SK-N-SH (cell line): Measurements from ENCODE around the gene SLC34A3. TPM values are rescaled to one million over a fixed set of nuclear protein-coding genes. Genes with fewer than 3 reads are reported as not detected.

Experiments used
- CTCF ChIA-PET: fragments of 300-600, 350-600 bp; formaldehyde crosslinking; extraction: SDS; loops from one replicate; lab custom pipeline; 2021; lab: Yijun Ruan, JAX
- POLR2A ChIA-PET: fragments of 350-600 bp; sonication (Branson Sonifier 250); formaldehyde crosslinking; extraction: SDS; loops from one replicate; lab custom pipeline; 2020; ENCODE audit warnings: antibody characterized with exemption, inconsistent platforms; lab: Yijun Ruan, JAX
- DNase-seq: peaks from one replicate; pipeline ENCODE4 v3.0.0; 2012
- H2AFZ ChIP-seq: fragments of 200-600 bp; sonication (generic); 2 replicates; pipeline ENCODE4 v1.8.1; 2016; ENCODE audit warnings: antibody characterized with exemption, mild to moderate bottlenecking, low read depth
- H3F3A ChIP-seq: fragments of 200-600 bp; sonication (generic); replicated peaks from 2 replicates; pipeline ENCODE3; 2016; ENCODE audit warnings: antibody characterized with exemption, mild to moderate bottlenecking; ENCODE audit not compliant: insufficient read depth
- H3K27ac ChIP-seq, 2 experiments: fragments of 200-500 bp in 1 of 2; fragments of 200-600 bp in 1 of 2; sonication (Bioruptor generic) in 1 of 2; sonication (generic), shearing (Covaris generic) in 1 of 2; 2 replicates each; pipeline versions ENCODE4 v1.5.1 to v1.6.1; 2014 to 2016; ENCODE audit warnings: low read depth in 2 of 2, inconsistent platforms in 1 of 2, low read length in 1 of 2, mild to moderate bottlenecking in 1 of 2, mixed read lengths in 1 of 2
- H3K27me3 ChIP-seq: fragments of 200-600 bp; sonication (generic), shearing (Covaris generic); 2 replicates; pipeline ENCODE4 v1.6.1; 2016; ENCODE audit warnings: mixed run types; ENCODE audit not compliant: insufficient read depth
- H3K36me3 ChIP-seq, 2 experiments: fragments of 200-500 bp in 1 of 2; fragments of 200-600 bp in 1 of 2; sonication (Bioruptor generic) in 1 of 2; sonication (generic) in 1 of 2; replicated peaks in 1 of 2; 2 replicates each; pipeline versions ENCODE3 to v1.5.1; 2014 to 2016; ENCODE audit warnings: low read length in 1 of 2, mild to moderate bottlenecking in 1 of 2; ENCODE audit not compliant: insufficient read depth in 2 of 2, control insufficient read depth in 1 of 2
- H3K4me1 ChIP-seq, 2 experiments: fragments of 200-500 bp in 1 of 2; fragments of 200-600 bp in 1 of 2; sonication (Bioruptor generic) in 1 of 2; sonication (generic), shearing (Covaris generic) in 1 of 2; 2 replicates each; pipeline versions ENCODE4 v1.5.1 to v1.6.1; 2014 to 2016; ENCODE audit warnings: low read depth in 1 of 2, low read length in 1 of 2, mixed run types in 1 of 2; ENCODE audit not compliant: insufficient read depth in 2 of 2, control insufficient read depth in 1 of 2
- H3K4me2 ChIP-seq: fragments of 200-600 bp; sonication (generic), shearing (Covaris generic); 2 replicates; pipeline ENCODE4 v1.6.1; 2017; ENCODE audit warnings: mixed run types
- H3K4me3 ChIP-seq, 2 experiments: fragments of 200-500 bp in 1 of 2; fragments of 200-600 bp in 1 of 2; sonication (Bioruptor generic) in 1 of 2; sonication (generic), shearing (Covaris generic) in 1 of 2; 2 replicates each; pipeline versions ENCODE4 v1.5.1 to v1.8.1; 2014 to 2016; ENCODE audit warnings: low read depth in 2 of 2, inconsistent platforms in 1 of 2, low read length in 1 of 2, mild to moderate bottlenecking in 1 of 2, mixed read lengths in 1 of 2, moderate library complexity in 1 of 2
- H3K79me2 ChIP-seq: fragments of 200-600 bp; sonication (generic); 2 replicates; pipeline ENCODE4 v1.8.1; 2017; ENCODE audit warnings: mild to moderate bottlenecking; ENCODE audit not compliant: insufficient read depth
- H3K9ac ChIP-seq: fragments of 200-600 bp; sonication (generic); 2 replicates; pipeline ENCODE4 v1.6.1; 2017; ENCODE audit warnings: mixed run types
- H3K9me2 ChIP-seq: fragments of 200-600 bp; sonication (generic); 2 replicates; pipeline ENCODE4 v1.6.1; 2017; ENCODE audit warnings: mixed run types
- H3K9me3 ChIP-seq: fragments of 200-600 bp; sonication (generic); 2 replicates; pipeline ENCODE4 v1.6.1; 2017; ENCODE audit warnings: mixed run types, mild to moderate bottlenecking, moderate library complexity
- H4K20me1 ChIP-seq: fragments of 200-600 bp; sonication (generic); 2 replicates; pipeline ENCODE4 v1.6.1; 2017; ENCODE audit warnings: mild to moderate bottlenecking, mixed run types; ENCODE audit not compliant: insufficient read depth
- CHD2 ChIP-seq: fragments of 150-350 bp; IDR thresholded peaks from 2 replicates; pipeline ENCODE4 v1.6.1; 2018; ENCODE audit warnings: low read length; ENCODE audit not compliant: partially characterized antibody
- ELF1 ChIP-seq: IDR thresholded peaks from 2 replicates; pipeline ENCODE4 v1.4.0; 2012
- EP300 ChIP-seq, 2 experiments: IDR thresholded peaks; 2 replicates each; pipeline versions ENCODE4 v1.4.0 to v1.6.1; 2012; ENCODE audit warnings: borderline replicate concordance in 1 of 2, low read depth in 1 of 2, low read length in 1 of 2
- FOSL2 ChIP-seq: IDR thresholded peaks from 2 replicates; pipeline ENCODE4 v1.4.0; 2012; ENCODE audit warnings: low read depth, mild to moderate bottlenecking, moderate library complexity, borderline replicate concordance
- FOXJ3 ChIP-seq: sonication (generic); formaldehyde crosslinking; IDR thresholded peaks from 2 replicates; pipeline ENCODE4 v1.5.1; 2020; ENCODE audit warnings: mild to moderate bottlenecking, missing genetic modification reagents
- FOXM1 ChIP-seq: IDR thresholded peaks from 2 replicates; pipeline ENCODE4 v1.4.0; 2012; ENCODE audit warnings: low read depth, mild to moderate bottlenecking
- GABPA ChIP-seq: IDR thresholded peaks from 2 replicates; pipeline ENCODE4 v1.4.0; 2012; ENCODE audit warnings: low read depth, mild to moderate bottlenecking
- GATA2 ChIP-seq: sonication (generic); formaldehyde crosslinking; IDR thresholded peaks from 2 replicates; pipeline ENCODE4 v1.5.0; 2020; ENCODE audit warnings: mild to moderate bottlenecking, missing genetic modification reagents
- JUND ChIP-seq: IDR thresholded peaks from 2 replicates; pipeline ENCODE4 v1.4.0; 2012
- MEF2A ChIP-seq: IDR thresholded peaks from 2 replicates; pipeline ENCODE4 v1.4.0; 2012; ENCODE audit warnings: low read depth, borderline replicate concordance
- MXI1 ChIP-seq: IDR thresholded peaks from 2 replicates; pipeline ENCODE4 v1.6.1; 2012; ENCODE audit warnings: mild to moderate bottlenecking, low read depth, low read length, improper control_type of control experiment
- NRF1 ChIP-seq: IDR thresholded peaks from 2 replicates; pipeline ENCODE4 v1.6.1; 2012; ENCODE audit warnings: low read depth, mild to moderate bottlenecking, low read length
- POLR2AphosphoS5 ChIP-seq: IDR thresholded peaks from 2 replicates; pipeline ENCODE4 v1.6.1; 2012; ENCODE audit warnings: low read depth, low read length
- RAD21 ChIP-seq: IDR thresholded peaks from 2 replicates; pipeline ENCODE4 v1.6.1; 2012; ENCODE audit warnings: mild to moderate bottlenecking, low read length
- RFX5 ChIP-seq: IDR thresholded peaks from 2 replicates; pipeline ENCODE4 v1.6.1; 2012; ENCODE audit warnings: mild to moderate bottlenecking, improper control_type of control experiment, low read length
- SIN3A ChIP-seq: IDR thresholded peaks from 2 replicates; pipeline ENCODE4 v1.6.1; 2012; ENCODE audit warnings: low read depth, mild to moderate bottlenecking, low read length, moderate library complexity, borderline replicate concordance
- SMC3 ChIP-seq: IDR thresholded peaks from 2 replicates; pipeline ENCODE4 v1.6.1; 2012; ENCODE audit warnings: low read depth, low read length, improper control_type of control experiment
- TAF1 ChIP-seq: IDR thresholded peaks from 2 replicates; pipeline ENCODE4 v1.6.1; 2012; ENCODE audit warnings: low read depth, mild to moderate bottlenecking, low read length, moderate library complexity, borderline replicate concordance
- TEAD4 ChIP-seq: IDR thresholded peaks from 2 replicates; pipeline ENCODE4 v1.4.0; 2012; ENCODE audit warnings: mild to moderate bottlenecking, borderline replicate concordance; ENCODE audit not compliant: insufficient read depth
- YY1 ChIP-seq: IDR thresholded peaks from 2 replicates; pipeline ENCODE4 v1.4.0; 2012; ENCODE audit warnings: low read depth, mild to moderate bottlenecking
- WGBS: methylation state at CpG from one replicate; pipeline ENCODE4 v1.1.6; 2017; ENCODE audit warnings: low lambda C conversion rate; 5-methylcytosine and 5-hydroxymethylcytosine counted together
- polyA plus RNA-seq, 3 experiments: library from polyadenylated mRNA; depleted of rRNA; stranded (reverse); fragments of >200 nt; gene quantifications; 2 replicates each; pipeline ENCODE4 v1.2.3, GENCODE V29; 2012
- TF ChIP-seq, protein P1 (sequence below): fragments of 200-600 bp; sonication (generic); IDR thresholded peaks from 2 replicates; pipeline ENCODE4 v1.6.1; 2017; ENCODE audit warnings: antibody characterized with exemption, mild to moderate bottlenecking, moderate library complexity
- TF ChIP-seq, protein P2 (sequence below): IDR thresholded peaks from 2 replicates; pipeline ENCODE4 v1.6.1; 2012; ENCODE audit warnings: mild to moderate bottlenecking, low read depth, low read length, moderate library complexity
- TF ChIP-seq, protein P3 (sequence below): IDR thresholded peaks from 2 replicates; pipeline ENCODE4; 2012
- TF ChIP-seq, protein P4 (sequence below): fragments of 150-350 bp; IDR thresholded peaks from 2 replicates; pipeline ENCODE4 v1.6.1; 2017; ENCODE audit warnings: antibody characterized with exemption, low read length, low read depth, borderline replicate concordance
- TF ChIP-seq, protein P5 (sequence below): IDR thresholded peaks from 2 replicates; pipeline ENCODE4 v1.4.0; 2012; ENCODE audit warnings: low read depth

The SLC34A3 gene
- polyA plus RNA-seq, 1 of the 3 experiments (the other 2 are of a cell fraction): not detected

DNA sequence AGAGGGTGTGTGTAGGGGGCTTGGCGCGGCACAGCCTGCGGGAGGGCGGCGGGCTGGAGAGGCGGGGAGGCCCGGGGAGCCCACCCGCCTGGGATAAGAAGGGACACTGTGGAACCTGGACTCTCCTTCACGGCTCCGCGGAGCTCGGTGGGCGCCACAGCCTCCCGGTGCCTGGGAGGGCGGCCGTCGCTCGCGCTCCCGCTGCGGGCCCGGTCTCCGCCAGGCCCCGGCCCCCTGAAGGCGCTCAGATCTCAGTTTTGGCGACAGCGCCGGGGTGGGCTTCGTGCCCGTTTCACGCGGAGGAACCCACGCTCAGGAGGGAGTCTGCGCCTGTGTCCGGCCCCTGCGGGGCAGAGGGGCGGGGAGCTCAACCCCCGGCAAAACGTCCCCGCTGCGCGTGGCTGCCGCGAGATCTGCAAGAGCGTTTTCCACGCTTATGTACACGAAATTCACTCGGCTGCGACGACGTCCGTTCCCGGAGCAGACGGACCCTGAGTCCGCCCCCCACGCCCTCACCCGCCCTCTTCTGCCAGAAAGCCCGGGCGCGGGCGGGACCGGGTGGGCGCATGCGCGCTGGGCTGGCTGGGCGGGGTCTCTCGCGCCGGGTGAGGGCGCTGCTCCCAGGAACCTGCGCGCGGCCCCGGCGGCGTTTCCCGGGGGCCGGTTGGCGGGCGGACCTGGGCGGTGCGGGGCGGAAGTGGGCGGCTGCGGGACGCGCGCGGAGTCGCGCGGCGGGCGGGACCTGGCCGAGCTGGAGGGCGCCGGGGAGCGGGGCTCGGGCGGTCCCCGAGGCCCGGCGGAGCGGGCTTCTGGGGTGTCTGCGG is 24.1 kb downstream of the SLC34A3 start, which contains the start of gene NELFB:
TSS of gene NELFB (plus strand) at position 704 of the 824 bp plus-strand sequence.
- Histone ChIP-seq H3K27ac (peak within 1 kb of the TSS; percentile 38 to 88; a peak in 3 of 4 replicates), H3F3A (no peaks in the 10 kb centered on the region), H3K9me3 (no peaks in the 10 kb centered on the region), H3K9ac (peak within 1 kb of the TSS; percentile 88), H3K9me2 (no peaks in the 10 kb centered on the region), H2AFZ (peak within 1 kb of the TSS; percentile 96), H3K4me1 (peaks cover 0 to 26% of the 10 kb centered on the region in 2 experiments; a peak in 1 of 4 replicates), H3K4me2 (peak within 1 kb of the TSS; percentile 100), H3K27me3 (no peaks in the 10 kb centered on the region), H3K36me3 (peaks cover 10 to 15% of the 10 kb centered on the region in 2 experiments), H4K20me1 (peaks cover 12% of the 10 kb centered on the region; the same call in 1 of the 2 replicates), H3K4me3 (peak within 1 kb of the TSS; percentile 94 to 96), H3K79me2 (peaks cover 41% of the 10 kb centered on the region)
- peak; percentile 100 for DNase-seq
- ChIA-PET POLR2A (interaction anchor here (0.7 to 6.6 kb wide), 8 partner anchors 9 to 210 kb away, joined by 3 to 83 read pairs (median 3); partner anchors contain the start of genes EXD3, NOXA1 and TUBB4B), CTCF (interaction anchor here (0.7 to 4.6 kb wide), 8 partner anchors 11 to 191 kb away, joined by 3 to 33 read pairs (median 4); partner anchors contain the start of genes RNF208, RNF224 and TUBB4B)
- WGBS: 5% methylated on average over 8 of the region's 105 CpGs
- TF ChIP-seq GABPA (peak; percentile 81), GATA2 (CRISPR knock-in tag) (no peak), FOXJ3 (CRISPR knock-in tag) (no peak), FOSL2 (no peak), TAF1 (peak; percentile 47; the same call in 1 of the 2 replicates), SMC3 (no peak), FOXM1 (no peak), ELF1 (peak; percentile 54; the same call in 1 of the 2 replicates), SIN3A (no peak; the same call in 1 of the 2 replicates), CHD2 (no peak), RFX5 (no peak), POLR2AphosphoS5 (peak; percentile 85; the same call in 1 of the 2 replicates), EP300 (IDR thresholded peaks at IDR 0.05; ENCODE audit: borderline replicate concordance in 1 of 2, low read depth in 1 of 2, low read length in 1 of 2) (no peak), RAD21 (no peak), TEAD4 (no peak), NRF1 (peak; percentile 71), JUND (no peak), MXI1 (peak; percentile 62), YY1 (no peak), MEF2A (no peak)
- TF ChIP-seq, protein P1, sequence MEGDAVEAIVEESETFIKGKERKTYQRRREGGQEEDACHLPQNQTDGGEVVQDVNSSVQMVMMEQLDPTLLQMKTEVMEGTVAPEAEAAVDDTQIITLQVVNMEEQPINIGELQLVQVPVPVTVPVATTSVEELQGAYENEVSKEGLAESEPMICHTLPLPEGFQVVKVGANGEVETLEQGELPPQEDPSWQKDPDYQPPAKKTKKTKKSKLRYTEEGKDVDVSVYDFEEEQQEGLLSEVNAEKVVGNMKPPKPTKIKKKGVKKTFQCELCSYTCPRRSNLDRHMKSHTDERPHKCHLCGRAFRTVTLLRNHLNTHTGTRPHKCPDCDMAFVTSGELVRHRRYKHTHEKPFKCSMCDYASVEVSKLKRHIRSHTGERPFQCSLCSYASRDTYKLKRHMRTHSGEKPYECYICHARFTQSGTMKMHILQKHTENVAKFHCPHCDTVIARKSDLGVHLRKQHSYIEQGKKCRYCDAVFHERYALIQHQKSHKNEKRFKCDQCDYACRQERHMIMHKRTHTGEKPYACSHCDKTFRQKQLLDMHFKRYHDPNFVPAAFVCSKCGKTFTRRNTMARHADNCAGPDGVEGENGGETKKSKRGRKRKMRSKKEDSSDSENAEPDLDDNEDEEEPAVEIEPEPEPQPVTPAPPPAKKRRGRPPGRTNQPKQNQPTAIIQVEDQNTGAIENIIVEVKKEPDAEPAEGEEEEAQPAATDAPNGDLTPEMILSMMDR: no peak
- TF ChIP-seq, protein P2, sequence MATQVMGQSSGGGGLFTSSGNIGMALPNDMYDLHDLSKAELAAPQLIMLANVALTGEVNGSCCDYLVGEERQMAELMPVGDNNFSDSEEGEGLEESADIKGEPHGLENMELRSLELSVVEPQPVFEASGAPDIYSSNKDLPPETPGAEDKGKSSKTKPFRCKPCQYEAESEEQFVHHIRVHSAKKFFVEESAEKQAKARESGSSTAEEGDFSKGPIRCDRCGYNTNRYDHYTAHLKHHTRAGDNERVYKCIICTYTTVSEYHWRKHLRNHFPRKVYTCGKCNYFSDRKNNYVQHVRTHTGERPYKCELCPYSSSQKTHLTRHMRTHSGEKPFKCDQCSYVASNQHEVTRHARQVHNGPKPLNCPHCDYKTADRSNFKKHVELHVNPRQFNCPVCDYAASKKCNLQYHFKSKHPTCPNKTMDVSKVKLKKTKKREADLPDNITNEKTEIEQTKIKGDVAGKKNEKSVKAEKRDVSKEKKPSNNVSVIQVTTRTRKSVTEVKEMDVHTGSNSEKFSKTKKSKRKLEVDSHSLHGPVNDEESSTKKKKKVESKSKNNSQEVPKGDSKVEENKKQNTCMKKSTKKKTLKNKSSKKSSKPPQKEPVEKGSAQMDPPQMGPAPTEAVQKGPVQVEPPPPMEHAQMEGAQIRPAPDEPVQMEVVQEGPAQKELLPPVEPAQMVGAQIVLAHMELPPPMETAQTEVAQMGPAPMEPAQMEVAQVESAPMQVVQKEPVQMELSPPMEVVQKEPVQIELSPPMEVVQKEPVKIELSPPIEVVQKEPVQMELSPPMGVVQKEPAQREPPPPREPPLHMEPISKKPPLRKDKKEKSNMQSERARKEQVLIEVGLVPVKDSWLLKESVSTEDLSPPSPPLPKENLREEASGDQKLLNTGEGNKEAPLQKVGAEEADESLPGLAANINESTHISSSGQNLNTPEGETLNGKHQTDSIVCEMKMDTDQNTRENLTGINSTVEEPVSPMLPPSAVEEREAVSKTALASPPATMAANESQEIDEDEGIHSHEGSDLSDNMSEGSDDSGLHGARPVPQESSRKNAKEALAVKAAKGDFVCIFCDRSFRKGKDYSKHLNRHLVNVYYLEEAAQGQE: peak; percentile 35; the same call in 1 of the 2 replicates
- TF ChIP-seq, protein P3, sequence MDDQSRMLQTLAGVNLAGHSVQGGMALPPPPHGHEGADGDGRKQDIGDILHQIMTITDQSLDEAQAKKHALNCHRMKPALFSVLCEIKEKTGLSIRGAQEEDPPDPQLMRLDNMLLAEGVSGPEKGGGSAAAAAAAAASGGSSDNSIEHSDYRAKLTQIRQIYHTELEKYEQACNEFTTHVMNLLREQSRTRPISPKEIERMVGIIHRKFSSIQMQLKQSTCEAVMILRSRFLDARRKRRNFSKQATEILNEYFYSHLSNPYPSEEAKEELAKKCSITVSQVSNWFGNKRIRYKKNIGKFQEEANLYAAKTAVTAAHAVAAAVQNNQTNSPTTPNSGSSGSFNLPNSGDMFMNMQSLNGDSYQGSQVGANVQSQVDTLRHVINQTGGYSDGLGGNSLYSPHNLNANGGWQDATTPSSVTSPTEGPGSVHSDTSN: no peak
- TF ChIP-seq, protein P4, sequence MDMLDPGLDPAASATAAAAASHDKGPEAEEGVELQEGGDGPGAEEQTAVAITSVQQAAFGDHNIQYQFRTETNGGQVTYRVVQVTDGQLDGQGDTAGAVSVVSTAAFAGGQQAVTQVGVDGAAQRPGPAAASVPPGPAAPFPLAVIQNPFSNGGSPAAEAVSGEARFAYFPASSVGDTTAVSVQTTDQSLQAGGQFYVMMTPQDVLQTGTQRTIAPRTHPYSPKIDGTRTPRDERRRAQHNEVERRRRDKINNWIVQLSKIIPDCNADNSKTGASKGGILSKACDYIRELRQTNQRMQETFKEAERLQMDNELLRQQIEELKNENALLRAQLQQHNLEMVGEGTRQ: no peak
- TF ChIP-seq, protein P5, sequence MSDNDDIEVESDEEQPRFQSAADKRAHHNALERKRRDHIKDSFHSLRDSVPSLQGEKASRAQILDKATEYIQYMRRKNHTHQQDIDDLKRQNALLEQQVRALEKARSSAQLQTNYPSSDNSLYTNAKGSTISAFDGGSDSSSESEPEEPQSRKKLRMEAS: peak; percentile 34; the same call in 1 of the 2 replicates
